Measurements from ENCODE around the gene ABCB11.
"Not testable (repeated sequence)": the region's sequence is repeated elsewhere in the genome, so short reads cannot be mapped to it uniquely, and the experiment has no call there.

- TF ChIP-seq, protein P1, sequence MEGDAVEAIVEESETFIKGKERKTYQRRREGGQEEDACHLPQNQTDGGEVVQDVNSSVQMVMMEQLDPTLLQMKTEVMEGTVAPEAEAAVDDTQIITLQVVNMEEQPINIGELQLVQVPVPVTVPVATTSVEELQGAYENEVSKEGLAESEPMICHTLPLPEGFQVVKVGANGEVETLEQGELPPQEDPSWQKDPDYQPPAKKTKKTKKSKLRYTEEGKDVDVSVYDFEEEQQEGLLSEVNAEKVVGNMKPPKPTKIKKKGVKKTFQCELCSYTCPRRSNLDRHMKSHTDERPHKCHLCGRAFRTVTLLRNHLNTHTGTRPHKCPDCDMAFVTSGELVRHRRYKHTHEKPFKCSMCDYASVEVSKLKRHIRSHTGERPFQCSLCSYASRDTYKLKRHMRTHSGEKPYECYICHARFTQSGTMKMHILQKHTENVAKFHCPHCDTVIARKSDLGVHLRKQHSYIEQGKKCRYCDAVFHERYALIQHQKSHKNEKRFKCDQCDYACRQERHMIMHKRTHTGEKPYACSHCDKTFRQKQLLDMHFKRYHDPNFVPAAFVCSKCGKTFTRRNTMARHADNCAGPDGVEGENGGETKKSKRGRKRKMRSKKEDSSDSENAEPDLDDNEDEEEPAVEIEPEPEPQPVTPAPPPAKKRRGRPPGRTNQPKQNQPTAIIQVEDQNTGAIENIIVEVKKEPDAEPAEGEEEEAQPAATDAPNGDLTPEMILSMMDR (IDR thresholded peaks at IDR 0.05): not testable (repeated sequence)
- not testable (repeated sequence) for TF ChIP-seq POLR2AphosphoS5, POLR2A, EP300 (IDR thresholded peaks at IDR 0.05)
Observed at GRCh38 chr2:169054575-169054974, 23.5 kb upstream of the ABCB11 start.

All from stomach (tissue), 4 donors.